ENCODE measurements around the gene SNX5.

DNA sequence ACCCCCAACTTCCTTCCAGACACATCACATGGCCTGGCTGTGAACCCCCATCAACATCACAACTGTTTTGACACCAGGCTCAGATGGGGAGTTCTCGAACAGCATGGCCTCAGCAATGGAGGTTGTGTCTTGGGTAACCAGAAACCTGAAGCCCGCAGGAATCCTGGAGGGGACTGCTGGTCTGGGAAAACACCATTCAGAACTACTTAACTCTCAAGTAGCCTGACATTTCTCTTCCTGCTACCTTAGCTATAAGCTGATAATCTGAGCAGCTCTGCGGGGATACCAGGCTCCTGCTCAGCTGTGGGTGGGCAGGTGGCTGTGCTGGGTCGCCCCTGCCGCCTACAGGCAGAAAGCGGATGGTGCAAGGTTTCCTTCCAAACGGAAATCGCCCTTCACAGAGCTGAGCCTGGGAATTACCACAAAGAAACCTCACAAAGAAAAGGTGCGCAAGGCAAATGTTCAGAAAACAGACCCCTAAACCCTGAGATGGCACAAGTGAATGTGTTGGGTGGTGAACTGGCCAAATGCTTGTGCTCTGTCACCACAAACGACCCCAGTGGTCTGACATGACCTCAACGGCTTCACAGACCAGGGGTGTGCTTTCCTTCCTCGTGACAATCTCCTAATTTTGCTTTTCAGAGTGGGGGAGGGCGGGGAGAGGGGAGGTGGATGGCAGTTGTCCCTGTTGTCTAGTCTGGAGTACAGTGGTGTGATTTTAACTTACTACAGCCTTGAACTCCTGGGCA is 29.5 kb downstream of the SNX5 start:
- TF ChIP-seq, protein P1, sequence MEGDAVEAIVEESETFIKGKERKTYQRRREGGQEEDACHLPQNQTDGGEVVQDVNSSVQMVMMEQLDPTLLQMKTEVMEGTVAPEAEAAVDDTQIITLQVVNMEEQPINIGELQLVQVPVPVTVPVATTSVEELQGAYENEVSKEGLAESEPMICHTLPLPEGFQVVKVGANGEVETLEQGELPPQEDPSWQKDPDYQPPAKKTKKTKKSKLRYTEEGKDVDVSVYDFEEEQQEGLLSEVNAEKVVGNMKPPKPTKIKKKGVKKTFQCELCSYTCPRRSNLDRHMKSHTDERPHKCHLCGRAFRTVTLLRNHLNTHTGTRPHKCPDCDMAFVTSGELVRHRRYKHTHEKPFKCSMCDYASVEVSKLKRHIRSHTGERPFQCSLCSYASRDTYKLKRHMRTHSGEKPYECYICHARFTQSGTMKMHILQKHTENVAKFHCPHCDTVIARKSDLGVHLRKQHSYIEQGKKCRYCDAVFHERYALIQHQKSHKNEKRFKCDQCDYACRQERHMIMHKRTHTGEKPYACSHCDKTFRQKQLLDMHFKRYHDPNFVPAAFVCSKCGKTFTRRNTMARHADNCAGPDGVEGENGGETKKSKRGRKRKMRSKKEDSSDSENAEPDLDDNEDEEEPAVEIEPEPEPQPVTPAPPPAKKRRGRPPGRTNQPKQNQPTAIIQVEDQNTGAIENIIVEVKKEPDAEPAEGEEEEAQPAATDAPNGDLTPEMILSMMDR (IDR thresholded peaks at IDR 0.05): peak; percentile 73 to 94 (median 87)
- TF ChIP-seq EP300 (IDR thresholded peaks at IDR 0.05): no peak
- no peak for TF ChIP-seq POLR2A (IDR thresholded peaks at IDR 0.05; ENCODE audit: low read depth)
- peak; percentile 20 to 51 for TF ChIP-seq POLR2AphosphoS5 (IDR thresholded peaks at IDR 0.05)
